Psoas muscle (tissue), 8 donors: ENCODE measurements around the gene KIF24. TPM values are rescaled to one million over a fixed set of nuclear protein-coding genes. Genes with fewer than 3 reads are reported as not detected.

ENCODE experiments used
- ATAC-seq, 4 donors: fragments of 200-7000 bp; cut with Tn5 transposase; one replicate each; pipeline ENCODE4 v1.9.1; 2020; ENCODE audit warnings: moderate library complexity in 3 of 4, mild to moderate bottlenecking in 2 of 4
- DNase-seq, 2 donors: peaks; one replicate each; pipeline ENCODE4 v3.0.0-alpha.2; 2020
- H3K27ac ChIP-seq: fragments of 200-600 bp; one replicate; pipeline ENCODE4 v1.8.0; 2022
- H3K27me3 ChIP-seq, 3 donors: fragments of 200-600 bp in 1 of 3; one replicate each; pipeline versions ENCODE4 v1.6.1 to v1.8.0; 2013 to 2022; ENCODE audit warnings: low read length in 2 of 3, mild to moderate bottlenecking in 2 of 3, moderate library complexity in 1 of 3; ENCODE audit not compliant: insufficient read depth in 3 of 3
- H3K36me3 ChIP-seq, 2 donors: fragments of 200-600 bp in 1 of 2; one replicate each; pipeline versions ENCODE4 v1.6.1 to v1.8.0; 2013 to 2022; ENCODE audit warnings: low read depth in 1 of 2, mild to moderate bottlenecking in 1 of 2, moderate library complexity in 1 of 2; ENCODE audit not compliant: insufficient read depth in 1 of 2
- H3K4me1 ChIP-seq: fragments of 200-600 bp; one replicate; pipeline ENCODE4 v1.8.0; 2022
- H3K4me3 ChIP-seq: fragments of 200-600 bp; one replicate; pipeline ENCODE4 v1.8.0; 2022; ENCODE audit warnings: mild to moderate bottlenecking
- H3K9me3 ChIP-seq: fragments of 200-600 bp; one replicate; pipeline ENCODE4 v1.8.0; 2022
- CTCF ChIP-seq: fragments of 200-600 bp; IDR thresholded peaks from one replicate; pipeline ENCODE4 v1.8.0; 2022; ENCODE audit warnings: antibody characterized with exemption
- WGBS, 3 donors: extraction: QIAGEN DNeasy Blood & Tissue Kit; methylation state at CpG; one replicate each; pipeline versions ENCODE4 v1.1.6 to v1.1.7; 2013; 5-methylcytosine and 5-hydroxymethylcytosine counted together
- intact Hi-C, 2 donors: fragments of 100-400 bp; cut with DNase I; formaldehyde crosslinking; loops; one replicate each; pipeline versions ENCODE4 v1.11.0 to v1.14.2; 2022
- long read RNA-seq, 2 donors: library from polyadenylated mRNA; unstranded; transcript quantifications; one replicate each; pipeline ENCODE4 v2.0.0, GENCODE V29; 2021
- polyA plus RNA-seq, 3 donors: library from polyadenylated mRNA; stranded (reverse); fragments of 200-250 nt; gene quantifications; one replicate each; pipeline ENCODE4 v1.2.3, GENCODE V29; 2013
- total RNA-seq, 4 donors: library from RNA; stranded (reverse); fragmentation: NEBNext Ultra II Directional in 2 of 4; extraction: Animal tissue kit (Norgen Biotek cat#: 25700) in 2 of 4; gene quantifications; one replicate each; pipeline versions ENCODE4 v1.2.1 to v1.2.4, GENCODE V29; 2021 to 2023
- donor health status: healthy with polysubstance abuse.
- donor health status: DM: no; HTN: no; CAD: no; lungs with moderate emphysema.
- donor health status: Bipolar disorder and iron deficiency.
- donor health status: healthy.
- donor health status: DM: yes; HTN: yes; CAD: no.
- donor health status: DM: no; HTN: no; CAD: no.
- donor health status: DM: no; HTN: no; CAD: no.
- donor health status: DM: yes; HTN: yes; CAD: no.

The KIF24 gene
- 1 to 10 TPM in 1 of 4 donors, under 1 TPM in 3; 0.37 to 1.6 (median 0.52) TPM for total RNA-seq
- polyA plus RNA-seq = under 1 TPM; 0.10 to 0.57 (median 0.18) TPM
- long read RNA-seq, donor 1 = 0 reads
- long read RNA-seq, donor 2 = 0 reads

- H3K36me3 ChIP-seq = no peaks in the 10 kb centered on the region
- H3K27me3 ChIP-seq = no peaks in the 10 kb centered on the region
- TF ChIP-seq CTCF = no peak
- H3K27ac ChIP-seq = peak within 1 kb of the TSS; percentile 84
- peaks cover 16% of the 10 kb centered on the region for H3K4me1 ChIP-seq
- 0% methylated on average over 60 to 64 of the region's 64 CpGs for WGBS, 3 donors
- no peaks in the 10 kb centered on the region for H3K9me3 ChIP-seq
- intact Hi-C loops = loop anchor here in 1 of 2 donors (5.0 kb wide), 2 partner anchors 72 to 273 kb away; no protein-coding TSS in a partner anchor
- DNase-seq = peak; percentile 95 to 97
- peak within 1 kb of the TSS; percentile 76 for H3K4me3 ChIP-seq
- ATAC-seq = peak; percentile 96 to 97 (median 97)
Measured at GRCh38 chr9:34328987-34329832, at the start of gene KIF24, which contains the start of gene NUDT2. TSS of gene KIF24 (minus strand) at chr9:34329268. CDS start at chr9:34311346, 17,922 bp downstream. TSS of gene NUDT2 (plus strand) at chr9:34329569. CDS start at chr9:34339040, 9,471 bp downstream.

- DNase-seq (no peak), ATAC-seq (no peak)
- 91 to 97% (median 95%) methylated on average over 3 of the region's 3 CpGs for WGBS, 3 donors
- no peak for TF ChIP-seq CTCF
- Histone ChIP-seq H3K27me3 (no peaks in the 10 kb centered on the region), H3K4me1 (peaks cover 29% of the 10 kb centered on the region), H3K9me3 (no peaks in the 10 kb centered on the region), H3K36me3 (no peaks in the 10 kb centered on the region), H3K4me3 (no peak overlapping the region), H3K27ac (no peak overlapping the region)
- intact Hi-C loops = loop anchor here (1.0 to 5.0 kb wide), 2 partner anchors 46 to 121 kb away; no protein-coding TSS in a partner anchor
Measured at GRCh38 chr9:34378376-34379060, 49.5 kb upstream of the KIF24 start.

- H3K9me3 ChIP-seq = no peaks in the 10 kb centered on the region
- no peak for ATAC-seq
- 3 to 13% (median 5%) methylated on average over 21 of the region's 21 CpGs for WGBS, 3 donors
- peaks cover 0 to 2% of the 10 kb centered on the region in 2 donors for H3K36me3 ChIP-seq
- intact Hi-C loops = loop anchor here (5.0 kb wide), 1 partner anchor 120 kb away; no protein-coding TSS in a partner anchor
- DNase-seq = peak; percentile 27 to 72
- no peak for TF ChIP-seq CTCF
- no peaks in the 10 kb centered on the region for H3K27me3 ChIP-seq
- peaks cover 29% of the 10 kb centered on the region for H3K4me1 ChIP-seq
- H3K27ac ChIP-seq = peak overlapping the region; percentile 78
- peak overlapping the region; percentile 71 for H3K4me3 ChIP-seq
Measured at GRCh38 chr9:34377404-34377746, 48.3 kb upstream of the KIF24 start.

GRCh38 chr9:34376596-34377403 lies 47.7 kb upstream of the KIF24 start, which contains the start of gene MYORG:
TSS of gene MYORG (minus strand) at chr9:34376898. CDS start at chr9:34372943, 3,955 bp downstream.
- peak within 1 kb of the TSS; percentile 71 for H3K4me3 ChIP-seq
- intact Hi-C loops = loop anchor here (5.0 kb wide), 1 partner anchor 119 kb away; no protein-coding TSS in a partner anchor
- WGBS, 3 donors = 0 to 1% (median 1%) methylated on average over 50 to 54 of the region's 54 CpGs
- ATAC-seq (peak; percentile 82 to 88 (median 86)), DNase-seq (peak; percentile 94 to 98)
- peak within 1 kb of the TSS; percentile 78 for H3K27ac ChIP-seq
- TF ChIP-seq CTCF = no peak
- no peaks in the 10 kb centered on the region for H3K27me3 ChIP-seq
- H3K9me3 ChIP-seq = no peaks in the 10 kb centered on the region
- H3K36me3 ChIP-seq = peaks cover 0 to 7% of the 10 kb centered on the region in 2 donors
- H3K4me1 ChIP-seq = peaks cover 29% of the 10 kb centered on the region
